ENCODE measurements around the gene ZBTB20.
"Not testable (repeated sequence)": the region's sequence is repeated elsewhere in the genome, so short reads cannot be mapped to it uniquely, and the experiment has no call there.

The ZBTB20 gene

GRCh38 chr3:114709102-114709501 is 438.0 kb downstream of the ZBTB20 start:
- no peak for DNase-seq

GRCh38 chr3:114707252-114707860 is 439.7 kb downstream of the ZBTB20 start:
- no peak for DNase-seq

GRCh38 chr3:114706591-114707232 is 440.4 kb downstream of the ZBTB20 start:
- DNase-seq = no peak

- DNase-seq = no peak
Measured at GRCh38 chr3:114700637-114701234, 446.4 kb downstream of the ZBTB20 start.

- DNase-seq = no peak
Measured at GRCh38 chr3:114698146-114699105, 448.7 kb downstream of the ZBTB20 start.

- DNase-seq = no peak
Measured at GRCh38 chr3:114697401-114697800, 449.7 kb downstream of the ZBTB20 start.

GRCh38 chr3:114694251-114694650 is 452.8 kb downstream of the ZBTB20 start:
- no peak for DNase-seq

- DNase-seq = no peak
Measured at GRCh38 chr3:114691871-114692270, 455.2 kb downstream of the ZBTB20 start.

GRCh38 chr3:114690911-114691310 is 456.2 kb downstream of the ZBTB20 start:
- no peak for DNase-seq

- DNase-seq = no peak
Measured at GRCh38 chr3:114687151-114687550, 459.9 kb downstream of the ZBTB20 start.

- no peak for DNase-seq
Measured at GRCh38 chr3:114686621-114687020, 460.5 kb downstream of the ZBTB20 start.

- DNase-seq = no peak
Measured at GRCh38 chr3:114685161-114685560, 461.9 kb downstream of the ZBTB20 start.

GRCh38 chr3:114680299-114680698 is 466.8 kb downstream of the ZBTB20 start:
- no peak for DNase-seq

GRCh38 chr3:114679773-114680172 is 467.3 kb downstream of the ZBTB20 start:
- DNase-seq = not testable (repeated sequence)

GRCh38 chr3:114675104-114675503 is 472.0 kb downstream of the ZBTB20 start:
- no peak for DNase-seq

GRCh38 chr3:114674036-114674435 is 473.1 kb downstream of the ZBTB20 start:
- no peak for DNase-seq

- DNase-seq = no peak
Measured at GRCh38 chr3:114673481-114673880, 473.6 kb downstream of the ZBTB20 start.

- DNase-seq = no peak
Measured at GRCh38 chr3:114672692-114673447, 474.2 kb downstream of the ZBTB20 start.

- DNase-seq = no peak
Measured at GRCh38 chr3:114671741-114672510, 475.2 kb downstream of the ZBTB20 start.

- no peak for DNase-seq
Measured at GRCh38 chr3:114669614-114670013, 477.5 kb downstream of the ZBTB20 start.

GRCh38 chr3:114668099-114668498 is 479.0 kb downstream of the ZBTB20 start:
- no peak for DNase-seq

- DNase-seq = no peak
Measured at GRCh38 chr3:114666623-114667022, 480.5 kb downstream of the ZBTB20 start.
